GM19438 (cell line): ENCODE data around the gene HOMER2.

Experiments used
- ATAC-seq: cut with Tn5 transposase; IDR thresholded peaks from one replicate; pipeline ENCODE4 v1.9.1; 2021; ENCODE audit warnings: low read depth; ENCODE audit not compliant: unreplicated experiment

Gene HOMER2

DNA sequence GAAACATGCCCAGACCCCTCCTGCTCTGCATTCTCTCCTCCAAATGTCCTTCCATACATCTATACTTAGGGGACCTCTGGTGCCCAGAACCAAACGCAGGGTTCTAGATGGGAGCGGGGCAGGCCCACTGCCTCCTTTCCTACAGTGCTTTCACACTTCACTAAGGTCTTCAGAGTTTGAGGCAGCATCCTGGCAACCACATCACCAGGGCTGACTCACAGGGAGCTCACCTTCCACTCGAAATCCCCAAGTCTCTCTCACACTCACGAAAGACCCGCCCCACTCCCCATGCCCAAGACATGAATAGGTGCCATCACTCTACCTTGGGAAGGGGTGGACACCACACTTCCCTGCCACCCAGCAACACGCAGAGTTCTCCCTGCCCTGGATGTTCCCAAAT, 18.9 kb downstream of the HOMER2 start:
- ATAC-seq = no peak

DNA sequence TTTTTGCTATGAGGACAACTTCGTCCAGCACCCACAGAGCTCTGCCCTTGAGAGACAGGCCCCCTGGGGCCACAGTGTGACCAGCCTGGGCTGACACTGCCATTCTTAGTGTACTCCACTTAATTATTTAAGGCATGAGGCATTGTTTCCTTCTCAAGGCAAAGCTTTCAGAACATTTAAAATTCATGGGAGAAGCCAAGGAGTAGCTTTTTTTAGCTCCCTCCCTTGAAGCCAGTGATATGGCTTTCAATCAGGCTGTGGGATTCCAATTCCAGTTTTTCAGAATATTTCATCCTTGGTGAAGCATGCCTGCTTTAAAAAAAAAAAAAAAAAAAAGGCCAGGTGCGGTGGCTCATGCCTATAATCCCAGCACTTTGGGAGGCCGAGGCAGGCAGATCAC, 21.3 kb downstream of the HOMER2 start:
- no peak for ATAC-seq

DNA sequence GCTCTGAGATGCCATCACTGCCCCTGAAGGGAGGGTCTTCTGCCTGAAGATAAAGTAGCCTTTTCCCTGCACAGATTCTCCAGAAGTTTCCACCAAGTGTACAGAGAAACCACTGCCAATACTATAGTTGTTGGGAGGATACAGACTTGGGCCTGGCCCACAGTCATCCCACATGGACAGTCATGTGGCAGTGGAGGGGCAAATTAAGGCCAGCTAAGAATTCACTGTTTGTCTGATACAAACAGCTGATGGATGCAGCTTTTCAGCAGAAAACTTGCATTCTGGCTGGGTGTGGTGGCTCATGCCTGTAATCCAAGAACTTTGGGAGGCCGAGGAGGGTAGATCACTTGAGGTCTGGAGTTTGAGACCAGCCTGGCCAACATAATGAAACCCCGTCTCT, 22.1 kb downstream of the HOMER2 start:
- no peak for ATAC-seq

DNA sequence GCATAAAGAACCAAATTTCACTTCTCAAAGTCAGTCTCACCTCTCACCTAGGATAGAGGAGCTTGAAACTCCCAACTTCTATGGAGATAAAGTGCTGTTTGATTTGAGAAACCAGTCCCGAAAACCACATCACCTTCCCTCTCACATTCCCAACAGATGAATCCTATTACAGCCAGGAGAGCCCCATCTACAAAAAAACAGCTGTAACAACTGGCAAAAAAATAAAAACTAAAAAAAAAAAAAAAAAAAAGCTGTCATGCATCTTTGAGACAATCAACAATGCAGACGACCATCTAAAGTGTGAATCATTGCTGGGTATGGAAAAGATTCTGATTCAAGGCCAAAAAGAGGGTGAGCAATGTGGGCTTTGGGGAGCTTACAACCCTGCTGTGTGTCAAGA, 23.8 kb downstream of the HOMER2 start:
- no peak for ATAC-seq

DNA sequence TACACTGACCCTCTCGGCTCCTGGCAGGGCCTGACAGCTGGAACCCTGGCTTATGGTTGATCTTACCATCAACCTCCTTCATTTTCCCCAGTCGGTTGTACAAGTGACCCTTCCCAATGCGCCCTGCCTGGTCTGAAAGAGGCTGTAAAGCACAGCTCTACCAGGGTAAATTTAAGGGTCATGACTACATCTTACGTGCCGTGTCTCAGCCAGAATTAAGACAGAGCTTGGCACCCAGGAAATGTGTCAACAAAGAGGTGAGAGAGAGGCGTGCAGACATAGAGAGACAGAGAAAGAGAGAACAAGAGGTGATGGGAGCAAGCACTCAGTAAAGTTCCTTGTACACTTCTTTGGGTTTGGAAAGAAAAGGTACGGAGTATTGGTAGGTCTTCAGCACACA, 28.8 kb downstream of the HOMER2 start:
- ATAC-seq = no peak

DNA sequence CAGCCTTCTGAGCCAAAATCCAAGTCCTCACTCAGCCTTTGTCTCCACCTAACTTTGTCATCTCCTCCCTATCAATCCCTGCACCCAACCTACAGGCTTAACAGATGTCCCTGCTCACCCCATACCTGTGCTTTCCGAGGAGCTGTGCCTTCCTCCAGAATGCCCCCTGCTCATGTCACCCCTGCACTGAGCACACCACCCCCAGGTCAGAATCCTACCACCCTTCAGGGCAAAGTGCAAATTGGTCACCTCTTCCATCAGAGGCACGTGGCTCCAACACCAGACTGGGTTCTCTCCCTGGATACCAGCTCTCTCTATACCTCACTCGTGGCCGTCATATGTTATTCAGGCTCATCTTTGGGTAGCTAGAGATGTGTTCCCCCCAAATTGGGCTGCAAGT, 29.8 kb downstream of the HOMER2 start:
- no peak for ATAC-seq

DNA sequence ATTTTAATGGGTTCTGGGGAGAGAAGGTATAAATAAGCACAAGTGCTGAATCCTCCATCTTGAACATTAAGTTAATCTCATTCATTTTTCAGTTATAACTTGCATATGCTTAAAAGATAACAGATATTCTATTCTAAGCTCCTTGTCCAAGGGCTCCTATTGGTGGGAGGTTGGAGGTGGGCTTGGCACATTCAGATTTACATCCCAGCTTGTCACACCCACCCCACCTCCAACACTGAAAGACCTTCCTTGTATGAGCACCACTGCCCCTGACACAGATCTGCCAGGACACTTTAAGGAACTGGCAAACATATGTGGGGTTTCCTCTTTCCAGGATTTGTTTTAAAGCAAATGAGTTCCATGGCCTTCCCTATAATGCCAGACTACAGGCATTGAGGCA, 30.6 kb downstream of the HOMER2 start:
- ATAC-seq = no peak

DNA sequence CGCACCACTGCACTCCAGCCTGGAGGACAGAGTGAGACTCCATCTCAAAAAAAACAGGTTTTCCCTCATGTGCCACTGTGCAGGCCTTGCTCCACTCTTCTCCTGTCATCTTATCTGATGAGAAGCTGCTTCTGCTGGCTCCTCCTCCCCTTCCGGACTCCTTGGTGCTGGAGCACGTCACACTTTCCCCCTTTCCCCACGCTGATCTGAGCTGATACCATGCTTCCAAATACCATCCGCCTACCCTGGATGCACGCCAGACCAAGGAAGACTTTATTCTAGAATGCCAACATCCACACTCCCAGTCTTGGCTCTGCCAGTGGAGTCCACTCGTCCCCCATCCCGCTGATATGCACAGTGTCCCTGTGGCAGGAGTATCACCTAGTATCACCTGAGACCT, 31.3 kb downstream of the HOMER2 start:
- ATAC-seq = no peak

DNA sequence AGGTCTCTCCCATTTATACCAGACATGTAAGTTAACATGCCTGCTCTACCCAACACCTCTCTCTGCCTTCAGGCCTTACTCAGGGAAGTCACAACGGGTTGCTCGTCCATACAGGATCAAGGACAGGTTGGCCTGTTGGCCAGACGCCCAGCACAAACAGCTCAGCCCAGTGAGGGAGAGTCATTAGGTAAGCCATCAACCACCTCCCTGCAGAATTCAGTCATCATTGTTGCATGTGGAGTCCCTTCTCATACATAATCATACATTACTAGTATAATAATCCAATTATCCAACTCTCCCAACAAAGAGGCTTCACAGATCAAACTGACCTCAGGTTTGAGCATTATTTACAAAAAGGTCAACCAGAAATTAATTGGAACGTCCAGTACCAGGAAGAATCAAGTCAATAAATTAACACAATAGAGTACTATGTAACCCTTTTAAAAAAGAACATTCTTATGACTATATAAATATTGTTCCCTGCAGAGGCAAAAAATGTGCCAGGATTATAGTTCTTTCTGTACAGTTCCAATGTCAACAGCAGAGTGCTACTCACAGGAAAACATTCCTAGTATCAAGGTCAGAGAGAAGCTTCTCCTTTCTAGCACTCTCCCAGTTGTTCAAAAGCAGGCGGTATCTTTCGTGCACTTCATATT, 33.2 kb downstream of the HOMER2 start:
- no peak for ATAC-seq

DNA sequence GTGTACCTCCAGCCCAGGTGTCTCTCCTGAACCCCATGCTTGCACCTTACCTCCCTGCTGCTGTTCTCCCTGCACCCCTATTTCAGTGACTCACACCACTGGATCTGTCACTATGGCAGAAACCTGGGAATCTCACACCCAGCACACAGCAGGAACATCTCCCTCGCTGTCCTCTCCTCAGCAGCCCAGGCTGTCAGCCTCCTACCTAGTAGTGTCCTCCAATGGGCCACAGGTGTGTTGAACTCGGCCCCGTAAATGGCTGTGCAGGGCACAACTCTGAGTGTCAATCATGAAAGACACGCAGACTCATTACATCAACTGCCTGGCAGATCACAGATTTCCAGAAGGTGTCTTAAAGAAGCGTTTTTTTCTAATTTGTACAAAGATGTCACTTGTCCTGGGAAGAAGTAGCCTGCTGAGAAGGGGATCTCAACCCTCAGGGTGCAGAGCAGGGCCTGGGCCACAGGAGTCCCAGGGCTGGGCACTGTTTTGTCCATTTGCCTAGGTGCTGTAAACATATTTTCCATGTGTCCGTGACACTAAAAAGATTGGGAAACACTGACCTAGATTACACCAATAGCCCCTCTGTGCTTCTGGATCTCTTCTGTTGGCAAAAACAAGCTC, 33.8 kb downstream of the HOMER2 start:
- no peak for ATAC-seq

DNA sequence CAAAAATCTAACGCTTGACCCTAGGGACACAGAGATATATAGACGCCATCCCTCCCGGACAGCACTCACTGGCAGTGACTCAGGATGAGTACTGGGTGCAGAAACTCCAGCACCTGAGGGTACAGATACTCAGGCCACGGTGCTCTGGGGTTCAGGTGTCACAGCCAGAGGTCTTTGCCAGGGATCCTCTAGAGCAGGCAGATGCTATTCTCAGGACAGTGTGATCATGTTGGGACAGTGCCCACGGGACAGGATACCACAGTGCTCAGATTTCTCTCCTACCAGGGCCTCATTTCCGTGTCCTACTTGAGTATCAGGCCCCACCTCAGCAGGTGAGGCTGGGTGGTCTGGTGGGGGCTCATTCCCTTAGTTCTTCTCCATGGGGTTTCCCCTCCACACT, 34.4 kb downstream of the HOMER2 start:
- ATAC-seq = no peak

DNA sequence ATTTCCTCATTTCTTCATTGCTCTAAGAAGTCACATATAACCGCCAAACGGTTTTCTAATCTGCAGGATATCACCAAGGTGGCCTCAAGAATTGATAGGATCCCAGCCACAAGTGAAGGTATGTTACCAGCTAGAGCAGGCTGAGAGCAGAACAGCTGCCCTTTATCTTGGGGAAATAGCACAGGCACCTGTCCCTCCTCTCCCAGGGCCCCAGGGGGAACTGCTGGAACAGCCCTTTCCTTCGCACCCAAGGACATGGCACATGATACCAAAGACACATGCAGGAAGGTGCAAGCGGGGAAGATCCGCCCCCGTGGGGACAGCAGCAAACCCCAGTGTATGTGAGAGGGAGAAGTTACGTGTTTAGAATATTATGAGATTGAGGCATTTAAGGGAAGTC, 35.3 kb downstream of the HOMER2 start:
- ATAC-seq = no peak

DNA sequence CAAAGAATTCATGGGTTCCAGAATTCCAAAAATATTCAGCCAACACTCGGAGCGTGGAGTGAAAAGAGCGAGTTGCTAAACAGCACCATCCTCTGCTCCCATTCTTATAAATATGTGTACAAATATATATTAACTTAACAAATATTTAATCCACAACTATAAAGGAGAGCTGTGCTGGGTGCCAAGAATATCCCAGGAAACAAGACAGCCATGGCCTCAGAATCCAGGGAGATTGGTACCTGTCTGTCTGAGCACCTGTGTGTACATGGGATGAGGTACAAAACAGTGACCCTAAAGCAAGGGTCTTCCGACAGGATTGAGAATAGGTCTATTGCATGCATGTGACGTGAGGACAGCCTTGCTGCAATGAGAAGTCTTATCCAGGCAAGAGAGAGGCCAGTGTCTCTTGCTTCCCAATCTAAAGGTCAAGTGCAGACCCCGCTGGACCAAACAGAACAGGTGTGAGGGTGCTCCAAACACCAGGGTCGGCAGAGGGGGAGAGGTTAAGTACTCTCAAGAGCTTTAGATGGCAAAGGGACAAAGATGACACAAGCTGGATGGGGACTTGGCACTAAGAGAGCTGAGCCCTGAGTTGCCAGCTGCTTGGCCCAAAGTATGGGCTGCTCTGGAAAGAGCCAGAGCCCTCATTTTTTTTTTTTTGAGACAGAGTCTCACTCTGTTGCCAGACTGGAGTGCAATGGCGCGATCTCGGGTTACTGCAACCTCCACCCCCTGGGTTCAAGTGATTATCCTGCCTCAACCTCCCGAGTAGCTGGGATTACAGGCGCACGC, 36.2 kb downstream of the HOMER2 start:
- ATAC-seq = no peak

DNA sequence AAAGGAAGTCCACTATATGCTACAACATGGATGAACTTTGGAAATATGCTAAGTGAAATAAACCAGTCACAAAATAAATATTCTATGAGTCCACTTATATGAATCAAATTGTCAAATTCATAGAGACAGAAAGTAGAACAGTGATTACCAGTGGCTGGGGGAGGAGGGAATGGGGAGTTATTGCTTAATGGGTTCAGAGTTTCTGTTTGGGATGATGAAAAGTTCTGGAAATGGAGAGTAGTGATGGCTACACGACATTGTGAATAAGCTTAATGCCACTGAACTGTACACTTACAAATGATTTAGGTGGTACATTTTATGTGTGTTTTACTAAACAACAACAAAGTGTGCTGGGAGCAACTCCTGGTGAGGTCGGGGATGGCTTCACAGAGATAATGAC, 38.1 kb downstream of the HOMER2 start:
- ATAC-seq = no peak

DNA sequence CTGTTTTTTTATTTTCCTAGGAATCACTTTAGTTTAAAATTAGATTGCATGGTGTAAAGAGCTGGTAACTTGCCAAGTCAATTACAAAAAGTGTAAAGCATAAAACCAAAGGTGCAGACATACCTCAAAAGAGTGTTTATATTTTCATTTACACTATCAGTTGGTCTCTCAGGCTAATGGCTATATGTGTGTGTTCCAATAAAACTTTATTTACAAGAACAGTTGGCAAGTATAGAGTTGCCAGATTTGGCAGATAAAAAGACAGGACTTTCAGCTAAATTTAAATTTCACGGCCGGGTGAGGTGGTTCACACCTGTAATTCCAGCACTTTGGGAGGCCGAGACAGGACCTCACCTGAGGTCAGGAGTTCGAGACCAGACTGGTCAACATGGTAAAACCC, 41.1 kb downstream of the HOMER2 start:
- no peak for ATAC-seq

DNA sequence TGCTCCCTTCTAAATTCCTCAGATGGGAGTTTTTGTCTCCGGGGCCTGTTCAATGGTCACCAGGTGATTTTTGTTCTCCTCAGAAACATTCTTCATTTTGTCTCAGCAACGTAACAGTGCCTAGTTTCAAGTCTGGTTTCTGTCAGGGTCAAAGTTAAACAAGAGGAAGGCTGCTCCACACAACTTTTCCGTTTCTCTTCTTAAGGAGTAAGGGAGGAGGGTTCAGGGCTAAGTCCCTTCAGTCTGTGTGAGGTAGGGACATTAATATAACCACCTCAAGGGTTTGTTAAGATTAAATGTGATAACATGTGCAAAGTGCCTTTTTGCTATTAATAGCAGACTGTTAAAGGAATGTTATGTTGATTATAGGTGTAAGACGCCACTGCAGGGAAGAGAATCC, 41.8 kb downstream of the HOMER2 start:
- ATAC-seq = no peak

DNA sequence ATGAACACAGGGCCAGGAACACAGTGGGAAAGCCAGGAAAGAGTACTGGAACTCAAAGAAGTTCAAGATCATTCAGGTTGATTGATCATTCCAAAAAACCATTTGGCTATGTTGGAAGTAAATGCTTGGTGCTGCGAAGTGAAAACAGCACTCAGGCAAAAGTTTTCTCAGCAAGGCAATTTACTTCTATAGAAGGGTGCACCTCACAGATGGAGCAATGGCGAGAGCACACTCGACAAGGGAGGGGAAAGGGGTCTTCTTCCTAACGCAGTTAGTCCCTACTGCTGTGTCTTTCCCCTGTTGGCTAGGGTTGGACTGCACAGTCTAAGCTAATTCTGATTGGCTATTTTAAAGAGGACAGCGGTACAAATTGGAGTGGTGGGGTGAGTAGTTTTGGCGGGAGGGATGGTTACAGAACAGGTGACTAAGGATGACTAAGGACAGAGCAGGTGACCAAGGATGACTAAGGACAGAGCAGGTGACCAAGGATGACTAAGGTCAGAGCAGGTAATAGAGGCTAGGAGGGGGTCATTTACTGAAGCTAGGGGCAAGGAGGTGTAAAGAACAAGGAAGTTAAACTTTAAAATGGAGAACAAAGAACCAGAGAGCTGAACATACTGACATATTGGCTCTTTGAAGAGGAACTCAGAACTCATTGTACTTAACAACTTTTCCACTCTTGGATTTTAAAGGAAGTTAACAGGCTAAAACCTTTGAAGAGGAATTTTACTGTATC, 43.3 kb downstream of the HOMER2 start:
- ATAC-seq = no peak

DNA sequence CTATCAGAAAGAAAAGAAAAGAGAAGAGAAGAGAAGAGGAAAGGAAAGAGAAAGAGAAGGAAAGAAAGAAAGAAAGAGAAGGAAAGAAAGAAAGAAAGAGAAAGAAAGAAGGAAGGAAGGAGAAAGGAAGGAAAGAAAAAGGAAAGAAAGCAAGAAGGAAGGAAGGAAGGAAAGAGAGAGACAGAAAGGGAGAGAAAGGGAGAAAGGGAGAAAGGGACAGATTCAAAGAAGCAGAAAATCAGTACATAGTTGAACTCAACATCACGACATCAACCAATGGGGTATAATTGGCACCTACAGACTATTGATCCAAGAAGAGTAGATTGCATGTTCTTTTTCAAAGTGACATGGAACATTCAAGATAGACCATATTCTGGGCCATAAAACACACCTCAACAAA, 45.2 kb downstream of the HOMER2 start:
- ATAC-seq = no peak

DNA sequence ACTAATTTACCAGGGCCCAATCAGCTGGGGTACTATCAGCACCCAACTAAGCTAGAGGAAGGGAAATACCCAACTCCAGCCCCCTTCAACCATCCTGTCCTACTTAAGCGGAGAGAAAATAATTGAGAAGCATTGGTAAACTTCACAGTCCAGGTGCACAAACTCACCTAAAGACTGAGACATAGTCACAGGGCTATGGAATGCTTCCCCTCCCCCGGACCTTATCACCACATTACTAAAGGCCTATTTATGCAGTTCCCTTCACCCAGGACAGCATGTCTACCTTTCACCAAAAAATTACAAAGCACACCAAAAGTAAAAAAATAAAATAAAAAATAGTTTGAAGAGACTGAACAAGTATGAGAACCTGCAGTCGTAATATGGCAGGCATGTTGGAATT, 47.9 kb downstream of the HOMER2 start:
- no peak for ATAC-seq

DNA sequence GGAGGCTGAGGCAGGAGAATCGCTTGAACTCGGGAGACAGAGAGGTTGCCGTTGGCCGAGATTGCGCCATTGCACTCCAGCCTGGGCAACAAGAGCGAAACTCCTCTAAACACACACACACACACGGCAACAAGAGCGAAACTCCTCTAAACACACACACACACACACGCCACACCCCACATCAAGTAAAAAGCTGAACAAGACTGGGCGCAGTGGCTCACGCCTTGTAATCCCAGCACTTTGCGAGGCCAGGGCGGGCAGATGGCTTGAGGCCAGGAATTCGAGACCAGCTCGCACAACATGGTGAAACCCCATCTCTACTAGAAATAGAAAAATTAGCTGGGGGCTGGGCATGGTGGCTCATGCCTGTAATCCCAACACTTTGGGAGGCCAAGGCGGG, 49.0 kb downstream of the HOMER2 start:
- ATAC-seq = no peak

DNA sequence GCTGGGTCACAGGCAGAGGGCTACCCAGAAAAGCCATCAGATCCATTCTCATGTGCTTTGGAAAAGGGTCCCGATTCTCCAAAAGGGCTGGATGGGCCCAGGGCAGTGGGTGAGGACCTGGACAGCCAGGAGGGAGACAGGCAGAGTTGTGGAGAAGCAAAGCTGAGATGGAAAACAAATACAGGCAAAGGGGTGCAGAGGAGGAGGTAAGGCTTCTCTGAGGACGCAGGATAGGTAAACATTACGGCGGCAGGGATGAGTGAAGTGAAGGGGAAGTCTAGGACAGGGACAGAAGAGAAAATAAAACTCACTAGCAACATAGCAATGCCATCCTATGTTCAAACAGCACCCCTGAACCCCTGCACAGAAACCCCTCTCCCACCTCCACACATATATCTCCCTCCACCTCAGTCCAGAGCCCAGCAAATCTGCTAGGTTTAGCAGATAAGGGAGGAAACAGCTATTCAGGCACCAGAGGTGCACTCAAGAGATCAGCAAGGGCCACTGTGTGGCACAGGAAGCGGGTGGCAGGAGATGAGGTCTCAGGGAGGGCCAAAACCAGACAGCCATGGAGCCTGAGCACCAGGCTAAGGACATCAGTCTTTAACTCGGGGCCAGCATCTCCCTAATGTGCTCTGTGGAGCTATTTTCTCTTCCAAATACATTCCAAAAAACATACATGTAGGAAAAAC, 51.3 kb downstream of the HOMER2 start:
- no peak for ATAC-seq
